Neural progenitor cell (in vitro differentiated cells): ENCODE measurements around the gene SULT4A1. TPM values are rescaled to one million over a fixed set of nuclear protein-coding genes. Genes with fewer than 3 reads are reported as not detected.

Source experiments
- DNase-seq: peaks from one replicate; pipeline ENCODE4 v3.0.0-alpha.2; 2016; ENCODE audit warnings: low spot score
- H2AFZ ChIP-seq: fragments of 200-600 bp; sonication (generic); replicated peaks from 2 replicates; pipeline ENCODE4 v1.6.1; 2016; ENCODE audit warnings: antibody characterized with exemption
- H3F3A ChIP-seq: fragments of 200-600 bp; sonication (generic); 2 replicates; pipeline ENCODE4 v1.6.1; 2016; ENCODE audit warnings: antibody characterized with exemption, low read depth
- H3K27ac ChIP-seq: fragments of 200-600 bp; sonication (generic); 2 replicates; pipeline ENCODE4 v1.5.1; 2016; ENCODE audit warnings: mild to moderate bottlenecking
- H3K27me3 ChIP-seq: fragments of 200-600 bp; sonication (generic); 2 replicates; pipeline ENCODE4 v1.6.1; 2016; ENCODE audit warnings: mild to moderate bottlenecking, moderate library complexity
- H3K36me3 ChIP-seq: fragments of 200-600 bp; sonication (generic); 2 replicates; pipeline ENCODE4 v1.5.1; 2016
- H3K4me1 ChIP-seq: fragments of 200-600 bp; sonication (generic); 2 replicates; pipeline ENCODE4 v1.6.1; 2016; ENCODE audit warnings: mixed run types
- H3K4me2 ChIP-seq: fragments of 200-600 bp; sonication (generic); 2 replicates; pipeline ENCODE4 v1.6.1; 2016
- H3K4me3 ChIP-seq: fragments of 200-600 bp; sonication (generic); 2 replicates; pipeline ENCODE4 v1.5.1; 2016
- H3K79me2 ChIP-seq: fragments of 200-600 bp; sonication (generic); 2 replicates; pipeline ENCODE4 v1.6.1; 2016; ENCODE audit warnings: low read depth
- H3K9ac ChIP-seq: fragments of 200-600 bp; sonication (generic); 2 replicates; pipeline ENCODE4 v1.6.1; 2016
- H3K9me3 ChIP-seq: fragments of 200-600 bp; sonication (generic); 2 replicates; pipeline ENCODE4 v1.5.1; 2016; ENCODE audit warnings: low read depth
- H4K20me1 ChIP-seq: fragments of 200-600 bp; sonication (generic); 2 replicates; pipeline ENCODE4 v1.6.1; 2016; ENCODE audit warnings: low read depth
- H3K27ac Mint-ChIP-seq: 3 replicates; pipeline ENCODE4 v1.8.0; 2021; ENCODE audit warnings: mixed read lengths
- H3K27me3 Mint-ChIP-seq: 2 replicates; pipeline ENCODE4 v1.8.0; 2022; ENCODE audit warnings: low read depth, mild to moderate bottlenecking, inconsistent platforms, moderate library complexity, mixed read lengths; ENCODE audit not compliant: insufficient read depth
- H3K36me3 Mint-ChIP-seq: 3 replicates; pipeline ENCODE4 v1.8.0; 2021; ENCODE audit warnings: mixed read lengths
- H3K4me1 Mint-ChIP-seq: 3 replicates; pipeline ENCODE4 v1.8.0; 2021; ENCODE audit warnings: mixed read lengths
- H3K4me3 Mint-ChIP-seq: 3 replicates; pipeline ENCODE4 v1.8.0; 2021; ENCODE audit warnings: mild to moderate bottlenecking, moderate library complexity, mixed read lengths
- H3K9me3 Mint-ChIP-seq: 3 replicates; pipeline ENCODE4 v1.8.0; 2020; ENCODE audit warnings: mixed read lengths
- CTCF ChIP-seq: fragments of 200-600 bp; sonication (generic); IDR thresholded peaks from 2 replicates; pipeline ENCODE4 v1.5.1; 2017; ENCODE audit warnings: antibody characterized with exemption, mild to moderate bottlenecking
- EZH2 ChIP-seq: fragments of 200-600 bp; sonication (generic); IDR thresholded peaks from 2 replicates; pipeline ENCODE4 v1.6.1; 2017; ENCODE audit warnings: antibody characterized with exemption, mild to moderate bottlenecking, moderate library complexity
- EZH2phosphoT487 ChIP-seq: fragments of 200-600 bp; sonication (generic); IDR thresholded peaks from 2 replicates; pipeline ENCODE4 v1.6.1; 2017; ENCODE audit warnings: antibody characterized with exemption
- total RNA-seq: library from RNA; depleted of rRNA; stranded (reverse); fragments of >200 nt; gene quantifications from 2 replicates; pipeline ENCODE4 v1.2.3, GENCODE V29; 2015; ENCODE audit warnings: low replicate concordance

SULT4A1 gene
- total RNA-seq, 1 donor from 2014 or later = 14.2 TPM

GRCh38 chr22:43844560-43845545 is 17.5 kb downstream of the SULT4A1 start:
- Histone ChIP-seq H3K36me3 (no peaks in the 10 kb centered on the region), H3K9ac (no peak overlapping the region), H3K27me3 (no peaks in the 10 kb centered on the region), H3K27ac (no peak overlapping the region), H4K20me1 (peaks cover 84% of the 10 kb centered on the region), H3K79me2 (peaks cover 38% of the 10 kb centered on the region), H2AFZ (no peak overlapping the region), H3K4me2 (no peak overlapping the region), H3K4me3 (no peak overlapping the region), H3K4me1 (peaks cover 6% of the 10 kb centered on the region), H3K9me3 (no peaks in the 10 kb centered on the region), H3F3A (no peaks in the 10 kb centered on the region)
- no peak overlapping the region for H3K27ac Mint-ChIP-seq
- H3K27me3 Mint-ChIP-seq = peaks cover 6% of the 10 kb centered on the region
- TF ChIP-seq CTCF (no peak), EZH2 (no peak), EZH2phosphoT487 (no peak)
- H3K36me3 Mint-ChIP-seq = no peaks in the 10 kb centered on the region
- H3K9me3 Mint-ChIP-seq = no peaks in the 10 kb centered on the region
- no peak for DNase-seq
- no peak overlapping the region for H3K4me3 Mint-ChIP-seq
- H3K4me1 Mint-ChIP-seq = peaks cover 8% of the 10 kb centered on the region

DNA sequence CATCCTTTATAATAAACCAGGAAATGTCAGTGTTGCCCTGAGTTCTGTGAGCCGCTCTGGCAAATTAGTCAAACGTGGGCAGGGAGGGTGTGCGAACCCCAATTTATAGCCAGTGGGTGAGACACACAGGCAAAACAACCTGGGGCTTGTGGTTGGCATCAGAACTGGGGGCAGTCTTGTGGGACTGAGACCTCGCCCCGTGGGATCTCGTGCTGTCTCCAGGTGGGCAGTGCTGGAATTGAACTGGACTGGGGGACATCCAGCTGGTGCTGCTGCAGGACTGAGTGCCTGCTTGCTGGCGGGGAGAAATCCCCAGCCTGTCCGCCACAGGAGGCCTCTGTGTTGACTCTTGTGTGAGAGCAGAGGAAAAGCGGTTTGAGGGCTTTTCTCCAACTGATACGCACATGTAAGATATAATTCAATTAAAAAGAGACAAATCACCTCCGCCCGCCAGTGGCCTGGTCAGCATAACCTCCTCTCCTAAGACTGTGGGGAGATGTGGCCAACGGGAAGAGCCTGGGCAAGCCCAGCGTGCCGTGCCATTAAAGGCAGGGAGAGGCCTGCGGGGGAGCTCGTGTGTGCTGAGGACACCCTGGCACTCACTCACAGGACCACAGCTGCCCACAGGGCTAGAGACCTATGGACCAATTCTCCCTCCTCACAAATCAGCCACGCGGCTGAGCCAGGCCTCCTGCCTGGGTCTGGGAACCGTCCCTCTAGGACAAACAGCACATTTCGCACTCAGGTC is 18.4 kb downstream of the SULT4A1 start:
- no peaks in the 10 kb centered on the region for H3K9me3 ChIP-seq
- H2AFZ ChIP-seq = no peak overlapping the region
- no peak overlapping the region for H3K27ac ChIP-seq
- peaks cover 3% of the 10 kb centered on the region for H3K4me1 Mint-ChIP-seq
- no peak overlapping the region for H3K4me3 ChIP-seq
- no peaks in the 10 kb centered on the region for H3K36me3 ChIP-seq
- H3K79me2 ChIP-seq = peaks cover 38% of the 10 kb centered on the region
- no peak overlapping the region for H3K4me2 ChIP-seq
- H3K9me3 Mint-ChIP-seq = no peaks in the 10 kb centered on the region
- no peak for DNase-seq
- peaks cover 75% of the 10 kb centered on the region for H4K20me1 ChIP-seq
- H3K36me3 Mint-ChIP-seq = no peaks in the 10 kb centered on the region
- TF ChIP-seq EZH2phosphoT487 (no peak), CTCF (no peak), EZH2 (no peak)
- no peaks in the 10 kb centered on the region for H3F3A ChIP-seq
- no peak overlapping the region for H3K4me3 Mint-ChIP-seq
- H3K4me1 ChIP-seq = peaks cover 6% of the 10 kb centered on the region
- no peak overlapping the region for H3K27ac Mint-ChIP-seq
- no peak overlapping the region for H3K9ac ChIP-seq
- no peaks in the 10 kb centered on the region for H3K27me3 ChIP-seq
- peaks cover 3% of the 10 kb centered on the region for H3K27me3 Mint-ChIP-seq

GRCh38 chr22:43841742-43842141 is 20.6 kb downstream of the SULT4A1 start:
- H3K4me1 ChIP-seq = no peaks in the 10 kb centered on the region
- Mint-ChIP-seq H3K27ac (no peak overlapping the region), H3K36me3 (no peaks in the 10 kb centered on the region), H3K27me3 (no peaks in the 10 kb centered on the region), H3K4me3 (no peak overlapping the region), H3K9me3 (no peaks in the 10 kb centered on the region), H3K4me1 (peaks cover 3% of the 10 kb centered on the region)
- no peak overlapping the region for H2AFZ ChIP-seq
- no peaks in the 10 kb centered on the region for H3K27me3 ChIP-seq
- H3K27ac ChIP-seq = no peak overlapping the region
- DNase-seq = no peak
- H3K79me2 ChIP-seq = peaks cover 26% of the 10 kb centered on the region
- TF ChIP-seq EZH2 (no peak), CTCF (no peak), EZH2phosphoT487 (no peak)
- H3K4me3 ChIP-seq = no peak overlapping the region
- H3K9ac ChIP-seq = no peak overlapping the region
- no peak overlapping the region for H3K4me2 ChIP-seq
- no peaks in the 10 kb centered on the region for H3F3A ChIP-seq
- peaks cover 56% of the 10 kb centered on the region for H4K20me1 ChIP-seq
- H3K9me3 ChIP-seq = no peaks in the 10 kb centered on the region
- H3K36me3 ChIP-seq = no peaks in the 10 kb centered on the region
